Measurements from ENCODE around the gene SPEF1. TPM values are rescaled to one million over a fixed set of nuclear protein-coding genes. Genes with fewer than 3 reads are reported as not detected.
A peak's percentile ranks its signal among the peaks of the same experiment; 100 is the strongest.

The SPEF1 gene
- total and polyA plus RNA-seq, 2 of the 13 experiments (the other 11 are each of a cell fraction or from before 2014, with no cell fraction given) = 0.11 to 0.27 TPM

- TF ChIP-seq CHCHD3 (CRISPR knock-in tag; IDR thresholded peaks at IDR 0.05) = no peak
- no peak for TF ChIP-seq THAP8 (CRISPR knock-in tag; IDR thresholded peaks at IDR 0.05; ENCODE audit: borderline replicate concordance)
- TF ChIP-seq ZNF792 (CRISPR knock-in tag; IDR thresholded peaks at IDR 0.05) = no peak
- no peak for TF ChIP-seq SALL2 (CRISPR knock-in tag; IDR thresholded peaks at IDR 0.05)
- peak; percentile 85 for TF ChIP-seq ZNF501 (CRISPR knock-in tag; IDR thresholded peaks at IDR 0.05)
- TF ChIP-seq ZNF24 (IDR thresholded peaks at IDR 0.05) = peak; percentile 76; the same call in 1 of the 2 replicates
- no peak for TF ChIP-seq SRF (IDR thresholded peaks at IDR 0.05; ENCODE audit: low read depth, low read length)
- TF ChIP-seq SRSF1 (optimal IDR thresholded peaks at IDR 0.05; ENCODE audit: low read depth, low read length) = peak; percentile 71
- no peak for TF ChIP-seq IRX3 (CRISPR knock-in tag; IDR thresholded peaks at IDR 0.05; ENCODE audit: borderline replicate concordance, low read depth)
- no peak for TF ChIP-seq ATM (IDR thresholded peaks at IDR 0.05; ENCODE audit: borderline replicate concordance)
- TF ChIP-seq CEBPZ (IDR thresholded peaks at IDR 0.05; ENCODE audit: low read length) = no peak
- peak; percentile 62 for TF ChIP-seq GATAD2A (CRISPR knock-in tag; IDR thresholded peaks at IDR 0.05)
- peak; percentile 65 for TF ChIP-seq KDM5B (CRISPR knock-in tag; IDR thresholded peaks at IDR 0.05; ENCODE audit: borderline replicate concordance)
- TF ChIP-seq ZNF713 (CRISPR knock-in tag; IDR thresholded peaks at IDR 0.05) = no peak
- no peak for TF ChIP-seq GLI4 (CRISPR knock-in tag; IDR thresholded peaks at IDR 0.05; ENCODE audit: borderline replicate concordance)
- TF ChIP-seq MNT (IDR thresholded peaks at IDR 0.05) = no peak
- no peak for TF ChIP-seq ZBED4 (CRISPR knock-in tag; IDR thresholded peaks at IDR 0.05; ENCODE audit: borderline replicate concordance)
- peak; percentile 12; the same call in 1 of the 2 replicates for TF ChIP-seq REPIN1 (CRISPR knock-in tag; IDR thresholded peaks at IDR 0.05; ENCODE audit: borderline replicate concordance, low read depth)
- TF ChIP-seq ZNF841 (CRISPR knock-in tag; IDR thresholded peaks at IDR 0.05; ENCODE audit: borderline replicate concordance) = no peak
These were observed 14.5 kb upstream of the SPEF1 start, which contains the start of gene CDC25B (continued) for GRCh38 chr20:3795511-3796468.
